Measurements from ENCODE around the gene CDKAL1.

Gene CDKAL1

DNA sequence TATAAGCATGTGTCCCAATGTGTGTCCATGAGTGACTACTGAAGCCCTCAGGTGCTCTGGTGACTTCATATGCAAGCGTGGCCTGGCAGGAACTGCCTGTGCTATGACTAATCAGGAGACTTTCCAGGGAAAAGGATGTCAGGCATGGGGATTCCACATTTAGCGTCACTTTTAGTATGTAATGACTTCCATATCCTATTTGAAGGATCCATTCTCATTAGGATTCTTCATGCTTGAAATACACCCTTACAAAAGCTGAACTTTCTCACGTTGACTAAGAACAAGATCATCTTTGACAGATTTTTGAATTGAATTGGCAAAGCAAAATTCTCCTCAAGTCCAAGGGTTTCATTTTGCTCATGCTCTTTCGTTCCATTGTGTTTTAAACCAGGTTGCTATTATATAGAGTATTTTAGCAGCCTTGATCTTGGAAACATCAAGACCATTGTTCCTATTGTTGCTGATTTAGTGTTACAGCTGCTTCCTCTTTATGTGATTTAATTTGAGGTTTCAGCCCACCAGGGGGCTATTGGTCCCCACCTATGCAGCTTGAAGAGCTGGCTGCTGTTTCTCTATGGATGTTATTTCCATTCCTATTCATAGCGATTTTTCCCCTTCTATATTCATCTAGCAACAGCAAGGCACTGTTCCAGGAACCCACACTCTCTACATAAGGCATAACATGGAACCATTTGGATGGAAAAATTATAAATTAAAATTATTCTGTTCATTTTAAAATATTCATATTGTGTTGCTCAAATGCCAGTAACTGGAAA is 418.6 kb downstream of the CDKAL1 start:
- TF ChIP-seq, protein P1, sequence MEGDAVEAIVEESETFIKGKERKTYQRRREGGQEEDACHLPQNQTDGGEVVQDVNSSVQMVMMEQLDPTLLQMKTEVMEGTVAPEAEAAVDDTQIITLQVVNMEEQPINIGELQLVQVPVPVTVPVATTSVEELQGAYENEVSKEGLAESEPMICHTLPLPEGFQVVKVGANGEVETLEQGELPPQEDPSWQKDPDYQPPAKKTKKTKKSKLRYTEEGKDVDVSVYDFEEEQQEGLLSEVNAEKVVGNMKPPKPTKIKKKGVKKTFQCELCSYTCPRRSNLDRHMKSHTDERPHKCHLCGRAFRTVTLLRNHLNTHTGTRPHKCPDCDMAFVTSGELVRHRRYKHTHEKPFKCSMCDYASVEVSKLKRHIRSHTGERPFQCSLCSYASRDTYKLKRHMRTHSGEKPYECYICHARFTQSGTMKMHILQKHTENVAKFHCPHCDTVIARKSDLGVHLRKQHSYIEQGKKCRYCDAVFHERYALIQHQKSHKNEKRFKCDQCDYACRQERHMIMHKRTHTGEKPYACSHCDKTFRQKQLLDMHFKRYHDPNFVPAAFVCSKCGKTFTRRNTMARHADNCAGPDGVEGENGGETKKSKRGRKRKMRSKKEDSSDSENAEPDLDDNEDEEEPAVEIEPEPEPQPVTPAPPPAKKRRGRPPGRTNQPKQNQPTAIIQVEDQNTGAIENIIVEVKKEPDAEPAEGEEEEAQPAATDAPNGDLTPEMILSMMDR (conservative IDR thresholded peaks at IDR 0.05; ENCODE audit: low read depth, low read length) = peak; percentile 21
- H3K4me3 ChIP-seq (ENCODE audit: low read depth, low read length) = no peak overlapping the region
- peak; percentile 58 for DNase-seq (ENCODE audit: low read depth)

DNA sequence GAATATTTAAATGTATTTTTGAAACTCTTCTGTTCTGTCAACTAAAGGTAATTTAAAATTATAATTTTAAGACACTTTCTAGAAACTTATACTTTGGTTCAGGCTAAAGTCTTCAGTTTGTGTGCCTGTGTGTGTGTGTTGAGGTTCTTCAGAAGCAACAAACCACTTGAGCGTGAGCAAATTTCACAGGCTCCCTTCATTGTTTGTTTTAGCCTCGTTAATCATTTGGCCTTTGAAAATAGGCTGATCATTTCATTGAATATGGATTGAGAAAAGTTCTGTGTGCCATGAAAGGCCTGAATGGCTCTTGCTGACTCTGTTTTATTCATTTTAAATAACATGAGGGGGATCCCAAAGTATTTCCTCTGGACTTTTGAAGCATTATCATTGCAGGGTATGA is 420.1 kb downstream of the CDKAL1 start:
- no peak overlapping the region for H3K4me3 ChIP-seq (ENCODE audit: low read depth, low read length)
- TF ChIP-seq, protein P1 (conservative IDR thresholded peaks at IDR 0.05; ENCODE audit: low read depth, low read length) = no peak
- no peak for DNase-seq (ENCODE audit: low read depth)

DNA sequence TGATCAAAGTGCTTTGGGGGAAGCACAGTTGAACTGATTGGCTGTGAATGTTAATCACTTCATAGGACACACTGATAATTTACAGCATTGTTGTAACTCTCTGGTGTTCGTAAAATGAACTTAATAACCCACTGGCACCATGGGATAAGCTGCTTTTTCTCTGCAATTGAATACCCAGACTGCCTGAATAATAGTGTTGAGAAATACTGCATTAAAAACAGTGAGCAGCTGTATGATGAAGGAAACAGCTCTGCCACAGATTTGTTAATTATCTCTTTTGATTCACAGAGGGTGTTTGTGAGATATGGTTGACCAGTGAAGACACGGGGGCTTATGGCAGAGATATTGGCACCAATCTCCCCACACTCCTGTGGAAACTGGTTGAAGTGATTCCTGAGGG is 420.9 kb downstream of the CDKAL1 start:
- TF ChIP-seq, protein P1 (conservative IDR thresholded peaks at IDR 0.05; ENCODE audit: low read depth, low read length) = no peak
- H3K4me3 ChIP-seq (ENCODE audit: low read depth, low read length) = no peak overlapping the region
- no peak for DNase-seq (ENCODE audit: low read depth)

DNA sequence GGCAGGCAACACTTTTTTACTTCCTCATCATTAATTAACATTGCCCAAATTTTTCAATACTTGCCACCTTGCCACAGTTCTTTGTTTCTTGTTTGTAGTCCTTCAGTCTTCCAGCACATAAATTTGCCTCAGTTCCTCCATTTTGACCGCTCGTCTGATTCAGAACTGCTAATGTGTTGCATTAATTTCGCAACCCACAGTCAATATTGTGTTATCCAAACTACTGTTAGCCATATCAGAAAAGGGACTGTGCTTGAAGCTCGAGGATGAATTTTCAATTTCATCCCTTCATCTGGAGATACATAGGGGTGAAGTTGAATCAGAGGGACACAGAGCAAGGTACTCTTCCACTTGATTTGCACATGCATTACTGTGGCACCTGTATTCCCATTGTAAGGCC is 421.5 kb downstream of the CDKAL1 start:
- TF ChIP-seq, protein P1 (conservative IDR thresholded peaks at IDR 0.05; ENCODE audit: low read depth, low read length) = no peak
- DNase-seq (ENCODE audit: low read depth) = no peak
- H3K4me3 ChIP-seq (ENCODE audit: low read depth, low read length) = no peak overlapping the region

DNA sequence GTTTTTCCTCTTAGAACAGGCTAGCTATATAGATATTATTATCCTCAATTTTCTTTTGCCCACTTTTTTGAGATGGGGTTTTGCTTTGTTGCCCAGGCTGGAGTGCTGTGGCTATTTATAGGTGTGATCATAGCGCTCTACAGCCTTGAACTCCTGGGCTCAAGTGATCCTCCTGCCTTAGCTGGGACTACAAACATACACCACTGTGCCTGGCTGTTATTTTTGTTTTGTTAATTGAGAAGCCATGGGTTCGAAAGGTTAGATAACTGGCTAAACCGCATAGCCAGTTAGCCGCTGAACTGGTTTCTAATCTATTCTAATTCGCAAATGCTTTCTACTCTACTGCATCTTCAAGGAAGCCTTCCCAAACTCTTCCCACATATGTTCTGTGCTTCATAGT is 425.8 kb downstream of the CDKAL1 start:
- DNase-seq (ENCODE audit: low read depth) = no peak
- no peak overlapping the region for H3K4me3 ChIP-seq (ENCODE audit: low read depth, low read length)
- TF ChIP-seq, protein P1 (conservative IDR thresholded peaks at IDR 0.05; ENCODE audit: low read depth, low read length) = no peak

DNA sequence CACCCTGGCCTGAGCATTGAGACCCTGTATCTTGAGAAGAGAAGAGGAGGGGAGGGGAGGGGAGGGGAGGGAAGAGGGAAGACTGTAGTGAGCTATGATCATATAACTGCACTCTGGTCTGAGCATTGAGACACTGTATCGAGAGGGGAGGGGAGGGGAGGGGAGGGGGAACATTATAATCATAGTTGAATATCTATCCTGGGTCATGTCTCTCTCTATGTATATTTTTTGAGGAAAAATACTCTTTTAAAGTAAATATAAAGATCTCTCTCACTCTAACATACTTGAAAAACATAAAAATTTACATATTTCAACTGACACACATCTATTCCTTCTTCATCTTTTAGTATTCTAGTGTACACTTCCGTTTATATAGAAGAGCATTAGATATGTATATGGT is 431.0 kb downstream of the CDKAL1 start:
- TF ChIP-seq, protein P1 (conservative IDR thresholded peaks at IDR 0.05; ENCODE audit: low read depth, low read length) = no peak
- H3K4me3 ChIP-seq (ENCODE audit: low read depth, low read length) = no peak overlapping the region
- no peak for DNase-seq (ENCODE audit: low read depth)

DNA sequence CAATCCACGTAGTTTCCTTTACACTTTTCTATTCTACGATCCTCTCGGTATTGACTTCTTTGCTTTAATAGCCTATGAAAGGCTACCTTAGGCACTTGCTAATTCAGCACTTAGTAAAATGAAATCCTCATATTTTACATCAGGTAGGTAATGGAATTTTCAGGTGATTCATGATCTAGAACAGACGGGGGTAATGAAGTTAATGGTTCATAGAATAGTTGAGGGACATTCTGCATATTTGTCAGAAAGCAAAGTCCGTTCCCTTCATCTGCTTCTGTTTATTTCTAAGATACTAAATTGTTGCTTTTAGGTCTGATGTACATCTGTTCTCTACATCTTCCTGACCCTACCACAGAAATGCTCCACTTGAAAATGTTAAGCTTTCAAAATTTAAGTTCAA is 431.7 kb downstream of the CDKAL1 start:
- TF ChIP-seq, protein P1 (conservative IDR thresholded peaks at IDR 0.05; ENCODE audit: low read depth, low read length) = no peak
- no peak for DNase-seq (ENCODE audit: low read depth)
- no peak overlapping the region for H3K4me3 ChIP-seq (ENCODE audit: low read depth, low read length)

Data from choroid plexus epithelial cell (primary cell).